ENCODE measurements around the gene SYF2.
A peak's percentile ranks its signal among the peaks of the same experiment; 100 is the strongest.
"Not testable (repeated sequence)": the region's sequence is repeated elsewhere in the genome, so short reads cannot be mapped to it uniquely, and the experiment has no call there.

Gene SYF2

GRCh38 chr1:25232027-25232865 is at the start of gene SYF2:
Gene SYF2, minus strand, starts transcription at chr1:25232502. Its CDS starts 35 bp downstream, at chr1:25232467.
- peak; percentile 72 to 77 (median 73) for DNase-seq (ENCODE audit: low read depth in 3 of 3, low spot score in 1 of 3)

GRCh38 chr1:25279693-25280111 is 47.4 kb upstream of the SYF2 start:
- not testable (repeated sequence) for DNase-seq (ENCODE audit: low read depth in 3 of 3, low spot score in 1 of 3)

GRCh38 chr1:25278790-25279189 is 46.5 kb upstream of the SYF2 start:
- not testable (repeated sequence) for DNase-seq (ENCODE audit: low read depth in 3 of 3, low spot score in 1 of 3)

- DNase-seq (ENCODE audit: low read depth in 3 of 3, low spot score in 1 of 3): not testable (repeated sequence)
Measured at GRCh38 chr1:25278358-25278757, 46.1 kb upstream of the SYF2 start.

- DNase-seq (ENCODE audit: low read depth in 3 of 3, low spot score in 1 of 3): not testable (repeated sequence)
Measured at GRCh38 chr1:25277295-25277694, 45.0 kb upstream of the SYF2 start.

- DNase-seq (ENCODE audit: low read depth in 3 of 3, low spot score in 1 of 3): not testable (repeated sequence)
Measured at GRCh38 chr1:25275648-25276047, 43.3 kb upstream of the SYF2 start.

- DNase-seq (ENCODE audit: low read depth in 3 of 3, low spot score in 1 of 3): not testable (repeated sequence)
Measured at GRCh38 chr1:25272238-25272637, 39.9 kb upstream of the SYF2 start, which contains the start of gene RHD. Gene RHD, plus strand, starts transcription at chr1:25272509. Its CDS starts 39 bp downstream, at chr1:25272548.

- DNase-seq (ENCODE audit: low read depth in 3 of 3, low spot score in 1 of 3): not testable (repeated sequence)
Measured at GRCh38 chr1:25268143-25268760, 36.0 kb upstream of the SYF2 start.

GRCh38 chr1:25267288-25268142 is 35.2 kb upstream of the SYF2 start:
- peak; percentile 50 to 95 (median 88) for DNase-seq (ENCODE audit: low read depth in 3 of 3, low spot score in 1 of 3)

GRCh38 chr1:25266554-25267287 is 34.4 kb upstream of the SYF2 start:
- DNase-seq (ENCODE audit: low read depth in 3 of 3, low spot score in 1 of 3): not testable (repeated sequence)

- DNase-seq (ENCODE audit: low read depth in 3 of 3, low spot score in 1 of 3): not testable (repeated sequence)
Measured at GRCh38 chr1:25260336-25260735, 28.0 kb upstream of the SYF2 start.

- not testable (repeated sequence) for DNase-seq (ENCODE audit: low read depth in 3 of 3, low spot score in 1 of 3)
Measured at GRCh38 chr1:25259813-25260212, 27.5 kb upstream of the SYF2 start.

- no peak for DNase-seq (ENCODE audit: low read depth in 3 of 3, low spot score in 1 of 3)
Measured at GRCh38 chr1:25257196-25257595, 24.9 kb upstream of the SYF2 start.

- DNase-seq (ENCODE audit: low read depth in 3 of 3, low spot score in 1 of 3): no peak
Measured at GRCh38 chr1:25256578-25256965, 24.3 kb upstream of the SYF2 start.

- no peak for DNase-seq (ENCODE audit: low read depth in 3 of 3, low spot score in 1 of 3)
Measured at GRCh38 chr1:25255706-25256577, 23.6 kb upstream of the SYF2 start.

- DNase-seq (ENCODE audit: low read depth in 3 of 3, low spot score in 1 of 3): no peak
Measured at GRCh38 chr1:25253911-25254310, 21.6 kb upstream of the SYF2 start.

- DNase-seq (ENCODE audit: low read depth in 3 of 3, low spot score in 1 of 3): no peak
Measured at GRCh38 chr1:25247829-25248754, 15.8 kb upstream of the SYF2 start.

- peak; percentile 99 to 100 (median 100) for DNase-seq (ENCODE audit: low read depth in 3 of 3, low spot score in 1 of 3)
Measured at GRCh38 chr1:25247024-25247828, 14.9 kb upstream of the SYF2 start, which contains the start of gene RSRP1. Gene RSRP1, minus strand, starts transcription at chr1:25247454. Its CDS starts 491 bp downstream, at chr1:25246963.

Data from stimulated activated CD4-positive, alpha-beta T cell treated with anti-CD3 and anti-CD28 coated beads, TNF-alpha, amount 100 ng/mL, for 1 hour (primary cell).